ENCODE measurements around the gene OGDH. TPM values are rescaled to one million over a fixed set of nuclear protein-coding genes. Genes with fewer than 3 reads are reported as not detected.

Gene OGDH
- total RNA-seq, 1 experiment from 2014 or later, result 69.1 TPM

DNA sequence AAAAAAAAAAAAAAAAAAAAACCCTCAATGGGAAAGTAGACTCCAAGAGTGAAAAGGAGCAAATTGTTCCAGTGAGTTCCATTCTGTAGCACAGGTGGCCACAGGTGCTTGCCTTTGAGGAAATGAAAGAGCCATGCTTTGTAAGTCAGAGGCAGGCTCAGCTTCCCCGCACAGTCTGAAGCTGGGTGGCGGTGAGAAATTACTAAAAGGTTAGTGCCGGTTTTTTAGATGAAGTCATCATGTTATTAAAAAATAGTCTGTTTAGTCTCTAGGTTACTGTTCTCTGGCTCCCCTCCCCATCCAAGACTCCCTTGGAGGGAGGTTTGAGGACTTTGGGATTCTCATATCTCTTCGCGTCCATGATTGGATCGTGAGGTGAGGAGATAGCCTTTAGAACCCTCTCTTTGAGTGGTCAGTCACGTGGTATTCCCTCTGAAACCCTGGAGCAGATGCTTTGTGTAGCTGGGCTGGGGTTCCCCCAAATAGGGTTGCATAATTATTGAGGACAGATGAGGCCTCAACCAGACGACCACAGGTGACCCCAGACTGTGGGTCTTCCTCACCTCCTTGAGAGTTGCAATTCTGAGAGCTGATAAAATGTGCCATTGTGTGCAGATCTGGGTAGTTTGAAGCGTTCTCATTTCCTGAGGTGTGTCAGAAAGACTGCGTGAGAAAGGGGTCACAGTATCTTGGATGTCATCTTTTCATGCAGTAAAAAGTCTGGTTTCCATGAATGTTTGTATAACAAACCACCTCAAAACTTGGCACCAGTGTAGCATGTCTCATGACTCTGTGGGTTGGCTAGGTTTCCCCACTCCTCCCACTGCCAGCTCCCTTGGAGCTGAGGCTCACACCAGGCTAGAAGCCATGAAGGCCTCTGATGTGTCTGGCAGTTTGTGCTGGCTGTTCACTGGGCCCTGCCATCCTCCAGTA is 27.1 kb downstream of the OGDH start:
- POLR2A ChIA-PET, result interaction anchor here (3.2 kb wide), 1 partner anchor 27 kb away, joined by 13 read pairs; the partner anchor contains the start of gene OGDH
- Histone ChIP-seq H3K79me2 (ENCODE audit: insufficient read depth, low read length) (peaks cover 12% of the 10 kb centered on the region; the same call in 1 of the 2 replicates), H3K27ac (ENCODE audit: low read depth, low read length) (no peak overlapping the region), H3K4me2 (ENCODE audit: low read length) (no peak overlapping the region), H3K4me3 (replicated peaks in 1 of 2; ENCODE audit: low read depth in 1 of 2, low read length in 2 of 2) (no peak overlapping the region), H4K20me1 (ENCODE audit: insufficient read depth) (no peaks in the 10 kb centered on the region), H3K9me2 (ENCODE audit: insufficient read depth) (no peaks in the 10 kb centered on the region), H3K9ac (ENCODE audit: low read length) (no peak overlapping the region), H3K27me3 (ENCODE audit: insufficient read depth, low read length) (no peaks in the 10 kb centered on the region), H3K36me3 (ENCODE audit: control insufficient read depth in 1 of 2, insufficient read depth in 2 of 2, low read length in 2 of 2) (peaks cover 0 to 3% of the 10 kb centered on the region in 2 experiments; a peak in 1 of 4 replicates), H2AFZ (ENCODE audit: low read depth, low read length, poor library complexity, severe bottlenecking) (no peak overlapping the region), H3K4me1 (ENCODE audit: control insufficient read depth in 1 of 2, insufficient read depth in 2 of 2, low read length in 2 of 2) (peaks cover 23 to 52% of the 10 kb centered on the region in 2 experiments), H3K9me3 (ENCODE audit: control insufficient read depth in 1 of 2, insufficient read depth in 1 of 2, low read depth in 1 of 2, low read length in 2 of 2) (no peaks in the 10 kb centered on the region)
- BruUV-seq (replicated peaks), result no TSS peak
- TF ChIP-seq POLR2A (IDR thresholded peaks at IDR 0.05; ENCODE audit: borderline replicate concordance, extremely low read depth, insufficient read depth, insufficient read length) (no peak), CEBPB (IDR thresholded peaks at IDR 0.05; ENCODE audit: low read depth) (no peak), MAX (IDR thresholded peaks at IDR 0.05) (no peak), CBX3 (IDR thresholded peaks at IDR 0.05; ENCODE audit: low read depth) (no peak), EZH2phosphoT487 (IDR thresholded peaks at IDR 0.05; ENCODE audit: borderline replicate concordance) (no peak)
- intact Hi-C loops (cut with micrococcal nuclease), result no loop called here
- RAD21 ChIA-PET (ENCODE audit: low non-redundant PET in 1 of 2, low total read pairs in 2 of 2, uncharacterized antibody in 2 of 2, unreplicated experiment in 2 of 2), result no interaction called here
- ATAC-seq (no peak), DNase-seq (ENCODE audit: low read depth, low spot score) (no peak)
- CTCF ChIA-PET, result no interaction called here

DNA sequence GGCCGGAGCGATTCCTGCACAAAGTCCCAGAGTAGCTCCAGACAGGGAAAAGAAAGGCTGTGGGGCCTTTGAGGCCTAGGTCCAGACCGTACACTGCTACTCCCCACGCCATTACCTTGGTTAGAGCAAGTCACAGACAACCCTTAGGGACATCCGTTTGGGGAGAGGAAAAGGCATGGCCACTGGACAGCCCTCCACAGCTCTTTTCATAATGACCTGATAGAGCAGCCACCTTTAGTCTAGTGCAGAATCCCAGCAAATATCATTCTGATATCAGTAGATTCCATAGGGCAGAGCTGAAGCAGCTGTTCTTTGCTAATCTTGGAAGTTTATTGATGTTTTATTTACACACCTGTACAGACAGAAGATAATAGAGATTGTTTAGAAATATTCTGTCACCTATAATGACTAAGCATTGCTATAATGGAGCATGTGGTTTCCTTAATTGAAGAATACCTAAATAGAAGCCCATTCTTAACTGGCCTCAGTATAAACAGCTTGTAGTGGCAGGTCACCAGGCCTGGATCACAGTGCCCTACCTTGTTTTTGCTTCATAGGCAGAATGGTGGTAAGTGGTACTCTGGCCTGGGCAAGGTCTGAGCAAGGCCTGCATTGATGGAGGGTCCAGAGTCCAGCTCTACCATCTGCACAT is 27.9 kb downstream of the OGDH start:
- Histone ChIP-seq H3K4me2 (ENCODE audit: low read length) (peak overlapping the region; percentile 33), H3K9me3 (ENCODE audit: control insufficient read depth in 1 of 2, insufficient read depth in 1 of 2, low read depth in 1 of 2, low read length in 2 of 2) (no peaks in the 10 kb centered on the region), H3K4me3 (replicated peaks in 1 of 2; ENCODE audit: low read depth in 1 of 2, low read length in 2 of 2) (no peak overlapping the region), H3K27ac (ENCODE audit: low read depth, low read length) (no peak overlapping the region), H3K9ac (ENCODE audit: low read length) (no peak overlapping the region), H3K36me3 (ENCODE audit: control insufficient read depth in 1 of 2, insufficient read depth in 2 of 2, low read length in 2 of 2) (no peaks in the 10 kb centered on the region; a peak in 1 of 4 replicates), H3K9me2 (ENCODE audit: insufficient read depth) (no peaks in the 10 kb centered on the region), H3K79me2 (ENCODE audit: insufficient read depth, low read length) (peaks cover 12% of the 10 kb centered on the region; the same call in 1 of the 2 replicates), H2AFZ (ENCODE audit: low read depth, low read length, poor library complexity, severe bottlenecking) (no peak overlapping the region), H3K27me3 (ENCODE audit: insufficient read depth, low read length) (no peaks in the 10 kb centered on the region), H3K4me1 (ENCODE audit: control insufficient read depth in 1 of 2, insufficient read depth in 2 of 2, low read length in 2 of 2) (peaks cover 30 to 60% of the 10 kb centered on the region in 2 experiments), H4K20me1 (ENCODE audit: insufficient read depth) (no peaks in the 10 kb centered on the region)
- ChIA-PET POLR2A (interaction anchor here (3.2 kb wide), 1 partner anchor 27 kb away, joined by 13 read pairs; the partner anchor contains the start of gene OGDH), RAD21 (ENCODE audit: low non-redundant PET in 1 of 2, low total read pairs in 2 of 2, uncharacterized antibody in 2 of 2, unreplicated experiment in 2 of 2) (no interaction called here), CTCF (no interaction called here)
- ATAC-seq (no peak), DNase-seq (ENCODE audit: low read depth, low spot score) (no peak)
- BruUV-seq (replicated peaks), result no TSS peak
- intact Hi-C loops (cut with micrococcal nuclease), result no loop called here
- no peak for TF ChIP-seq EZH2phosphoT487 (IDR thresholded peaks at IDR 0.05; ENCODE audit: borderline replicate concordance)
- no peak for TF ChIP-seq YY1 (IDR thresholded peaks at IDR 0.05; ENCODE audit: extremely low read depth, insufficient replicate concordance, low read depth, low read length)
- TF ChIP-seq, protein P1, sequence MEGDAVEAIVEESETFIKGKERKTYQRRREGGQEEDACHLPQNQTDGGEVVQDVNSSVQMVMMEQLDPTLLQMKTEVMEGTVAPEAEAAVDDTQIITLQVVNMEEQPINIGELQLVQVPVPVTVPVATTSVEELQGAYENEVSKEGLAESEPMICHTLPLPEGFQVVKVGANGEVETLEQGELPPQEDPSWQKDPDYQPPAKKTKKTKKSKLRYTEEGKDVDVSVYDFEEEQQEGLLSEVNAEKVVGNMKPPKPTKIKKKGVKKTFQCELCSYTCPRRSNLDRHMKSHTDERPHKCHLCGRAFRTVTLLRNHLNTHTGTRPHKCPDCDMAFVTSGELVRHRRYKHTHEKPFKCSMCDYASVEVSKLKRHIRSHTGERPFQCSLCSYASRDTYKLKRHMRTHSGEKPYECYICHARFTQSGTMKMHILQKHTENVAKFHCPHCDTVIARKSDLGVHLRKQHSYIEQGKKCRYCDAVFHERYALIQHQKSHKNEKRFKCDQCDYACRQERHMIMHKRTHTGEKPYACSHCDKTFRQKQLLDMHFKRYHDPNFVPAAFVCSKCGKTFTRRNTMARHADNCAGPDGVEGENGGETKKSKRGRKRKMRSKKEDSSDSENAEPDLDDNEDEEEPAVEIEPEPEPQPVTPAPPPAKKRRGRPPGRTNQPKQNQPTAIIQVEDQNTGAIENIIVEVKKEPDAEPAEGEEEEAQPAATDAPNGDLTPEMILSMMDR (IDR thresholded peaks at IDR 0.05 in 2 of 3, conservative IDR thresholded peaks at IDR 0.05 in 1 of 3; ENCODE audit: borderline replicate concordance in 1 of 3, insufficient read depth in 1 of 3, low read depth in 2 of 3, low read length in 2 of 3), result no peak
- no peak for TF ChIP-seq CBX3 (IDR thresholded peaks at IDR 0.05; ENCODE audit: low read depth)
- no peak for TF ChIP-seq RAD21 (IDR thresholded peaks at IDR 0.05; ENCODE audit: low read depth)
- no peak for TF ChIP-seq POLR2AphosphoS5 (IDR thresholded peaks at IDR 0.05; ENCODE audit: low read depth, low read length)
- no peak for TF ChIP-seq JUND (IDR thresholded peaks at IDR 0.05)
- TF ChIP-seq ZNF274 (IDR thresholded peaks at IDR 0.05; ENCODE audit: low read depth, low read length), result no peak
- TF ChIP-seq CEBPB (IDR thresholded peaks at IDR 0.05; ENCODE audit: low read depth), result no peak
- no peak; the same call in 1 of the 2 replicates for TF ChIP-seq ZFX (IDR thresholded peaks at IDR 0.05)

Measured in HCT116 (cell line).